Progenitor cell of endocrine pancreas (in vitro differentiated cells): Measurements from ENCODE around the gene IRS1. TPM values are rescaled to one million over a fixed set of nuclear protein-coding genes. Genes with fewer than 3 reads are reported as not detected.

ENCODE experiments used
- DNase-seq: peaks from one replicate; pipeline ENCODE4 v3.0.0; 2021; ENCODE audit warnings: low spot score; ENCODE audit not compliant: unreplicated experiment
- H3K27ac Mint-ChIP-seq: 2 replicates; pipeline ENCODE4 v1.8.0; 2021; ENCODE audit warnings: mild to moderate bottlenecking, moderate library complexity, mixed read lengths
- H3K27me3 Mint-ChIP-seq: 2 replicates; pipeline ENCODE4 v1.8.0; 2021; ENCODE audit warnings: mixed read lengths
- H3K36me3 Mint-ChIP-seq: 2 replicates; pipeline ENCODE4 v1.8.0; 2022; ENCODE audit warnings: mixed read lengths; ENCODE audit not compliant: insufficient read depth
- H3K4me1 Mint-ChIP-seq: 2 replicates; pipeline ENCODE4 v1.8.0; 2021; ENCODE audit warnings: low read depth, mixed read lengths
- H3K4me3 Mint-ChIP-seq: 2 replicates; pipeline ENCODE4 v1.8.0; 2021; ENCODE audit warnings: low read depth, mild to moderate bottlenecking, moderate library complexity, mixed read lengths
- H3K9me3 Mint-ChIP-seq: 2 replicates; pipeline ENCODE4 v1.8.0; 2021; ENCODE audit warnings: low read depth, mixed read lengths
- total RNA-seq: library from RNA; stranded (reverse); gene quantifications from 2 replicates; pipeline ENCODE4 v1.2.1, GENCODE V29; 2021
- TF ChIP-seq, protein P1 (sequence below): fragments of 200-600 bp; sonication (generic); IDR thresholded peaks from one replicate; pipeline ENCODE4 v1.5.0; 2021; ENCODE audit warnings: antibody characterized with exemption, mild to moderate bottlenecking; ENCODE audit not compliant: unreplicated experiment

The IRS1 gene
- total RNA-seq, 1 donor from 2014 or later = 17.1 TPM

DNA sequence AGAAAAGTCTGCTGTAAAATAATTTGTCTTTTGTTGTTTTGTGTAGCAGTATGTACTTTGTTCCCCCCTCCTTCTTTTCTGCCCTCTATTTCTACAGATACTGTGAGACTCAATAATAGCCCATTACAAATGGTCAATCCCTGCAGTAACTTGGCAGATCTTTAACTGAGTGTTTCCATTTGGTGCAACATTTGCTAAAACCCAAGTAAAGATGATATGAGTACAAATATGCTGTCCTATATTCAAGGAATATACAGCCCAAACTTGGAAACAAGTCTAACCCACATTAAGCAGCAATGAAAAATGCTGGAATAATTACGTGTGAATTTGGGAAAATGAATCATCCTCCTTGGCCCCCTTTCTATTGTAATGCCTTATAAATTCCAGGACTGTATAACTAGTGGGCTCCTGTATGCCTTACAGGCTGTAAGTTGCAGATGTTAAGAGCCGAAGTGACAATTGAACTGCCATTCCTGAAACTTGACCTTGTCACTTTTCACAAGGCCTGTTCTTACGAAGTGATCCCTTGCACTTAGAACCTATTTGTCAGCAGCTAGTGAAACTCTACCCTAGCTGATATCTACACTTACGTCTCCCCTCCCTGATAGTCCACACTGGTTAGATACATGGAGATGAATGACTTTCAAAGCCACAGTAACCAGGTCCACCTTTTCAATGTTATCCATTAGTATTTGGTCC, 104.9 kb downstream of the IRS1 start:
- no peak overlapping the region for H3K4me3 Mint-ChIP-seq
- H3K4me1 Mint-ChIP-seq = peaks cover 12% of the 10 kb centered on the region
- no peak overlapping the region for H3K27ac Mint-ChIP-seq
- H3K27me3 Mint-ChIP-seq = peaks cover 3% of the 10 kb centered on the region
- DNase-seq = no peak
- no peaks in the 10 kb centered on the region for H3K9me3 Mint-ChIP-seq
- TF ChIP-seq, protein P1, sequence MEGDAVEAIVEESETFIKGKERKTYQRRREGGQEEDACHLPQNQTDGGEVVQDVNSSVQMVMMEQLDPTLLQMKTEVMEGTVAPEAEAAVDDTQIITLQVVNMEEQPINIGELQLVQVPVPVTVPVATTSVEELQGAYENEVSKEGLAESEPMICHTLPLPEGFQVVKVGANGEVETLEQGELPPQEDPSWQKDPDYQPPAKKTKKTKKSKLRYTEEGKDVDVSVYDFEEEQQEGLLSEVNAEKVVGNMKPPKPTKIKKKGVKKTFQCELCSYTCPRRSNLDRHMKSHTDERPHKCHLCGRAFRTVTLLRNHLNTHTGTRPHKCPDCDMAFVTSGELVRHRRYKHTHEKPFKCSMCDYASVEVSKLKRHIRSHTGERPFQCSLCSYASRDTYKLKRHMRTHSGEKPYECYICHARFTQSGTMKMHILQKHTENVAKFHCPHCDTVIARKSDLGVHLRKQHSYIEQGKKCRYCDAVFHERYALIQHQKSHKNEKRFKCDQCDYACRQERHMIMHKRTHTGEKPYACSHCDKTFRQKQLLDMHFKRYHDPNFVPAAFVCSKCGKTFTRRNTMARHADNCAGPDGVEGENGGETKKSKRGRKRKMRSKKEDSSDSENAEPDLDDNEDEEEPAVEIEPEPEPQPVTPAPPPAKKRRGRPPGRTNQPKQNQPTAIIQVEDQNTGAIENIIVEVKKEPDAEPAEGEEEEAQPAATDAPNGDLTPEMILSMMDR = no peak
- H3K36me3 Mint-ChIP-seq = no peaks in the 10 kb centered on the region

DNA sequence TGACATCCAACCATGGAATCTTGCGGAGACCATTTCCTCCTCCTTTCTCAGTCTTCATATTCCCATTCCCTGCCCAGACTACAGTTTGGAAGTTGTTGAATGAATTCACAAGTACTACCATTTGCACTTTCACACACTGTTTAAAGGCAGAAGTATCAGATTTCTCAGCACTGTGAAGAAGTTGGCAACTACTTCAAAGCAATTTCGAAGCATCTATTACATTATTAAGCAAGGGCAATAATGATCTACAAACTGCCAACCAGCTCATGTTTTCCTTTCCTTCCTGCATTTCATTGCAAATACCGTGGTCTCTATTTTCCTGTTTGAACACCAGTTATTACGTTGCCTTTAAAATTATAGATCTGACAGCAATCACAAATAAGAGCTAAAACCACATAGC, 105.5 kb downstream of the IRS1 start:
- H3K4me1 Mint-ChIP-seq = peaks cover 12% of the 10 kb centered on the region
- H3K27me3 Mint-ChIP-seq = peaks cover 3% of the 10 kb centered on the region
- DNase-seq = no peak
- H3K4me3 Mint-ChIP-seq = no peak overlapping the region
- H3K9me3 Mint-ChIP-seq = no peaks in the 10 kb centered on the region
- H3K36me3 Mint-ChIP-seq = no peaks in the 10 kb centered on the region
- H3K27ac Mint-ChIP-seq = no peak overlapping the region
- TF ChIP-seq, protein P1 = no peak

- Mint-ChIP-seq H3K36me3 (no peaks in the 10 kb centered on the region), H3K27me3 (peaks cover 3% of the 10 kb centered on the region), H3K27ac (no peak overlapping the region), H3K4me3 (no peak overlapping the region), H3K4me1 (peaks cover 12% of the 10 kb centered on the region), H3K9me3 (peaks cover under 1% of the 10 kb centered on the region)
- no peak for DNase-seq
- TF ChIP-seq, protein P1 = no peak
Measured at GRCh38 chr2:226693521-226693920, 106.1 kb downstream of the IRS1 start.

GRCh38 chr2:226692521-226693126, 107.0 kb downstream of the IRS1 start:
- peaks cover 7% of the 10 kb centered on the region for H3K9me3 Mint-ChIP-seq
- no peak overlapping the region for H3K4me3 Mint-ChIP-seq
- H3K27ac Mint-ChIP-seq = no peak overlapping the region
- TF ChIP-seq, protein P1 = no peak
- no peak for DNase-seq
- no peaks in the 10 kb centered on the region for H3K36me3 Mint-ChIP-seq
- peaks cover 12% of the 10 kb centered on the region for H3K4me1 Mint-ChIP-seq
- H3K27me3 Mint-ChIP-seq = peaks cover 3% of the 10 kb centered on the region

GRCh38 chr2:226691255-226691654, 108.4 kb downstream of the IRS1 start:
- Mint-ChIP-seq H3K4me3 (no peak overlapping the region), H3K27me3 (peaks cover 3% of the 10 kb centered on the region), H3K9me3 (peaks cover 7% of the 10 kb centered on the region), H3K36me3 (no peaks in the 10 kb centered on the region), H3K4me1 (peaks cover 12% of the 10 kb centered on the region), H3K27ac (no peak overlapping the region)
- TF ChIP-seq, protein P1 = no peak
- no peak for DNase-seq
